Tibial nerve (tissue), 4 donors: Measurements from ENCODE around the gene MTRFR.

ENCODE experiments used
- EP300 ChIP-seq, 2 donors: sonication (generic); formaldehyde crosslinking; IDR thresholded peaks; one replicate each; pipeline ENCODE4 v1.6.1; 2017; ENCODE audit warnings: antibody characterized with exemption in 2 of 2, mild to moderate bottlenecking in 1 of 2
- POLR2A ChIP-seq, 2 donors: fragments of 450-650 bp; IDR thresholded peaks; one replicate each; pipeline ENCODE4 v1.6.1; 2017; ENCODE audit warnings: antibody characterized with exemption in 2 of 2, mild to moderate bottlenecking in 2 of 2, moderate library complexity in 2 of 2
- TF ChIP-seq, protein P1 (sequence below), 5 experiments: fragments of 200-600 bp in 3 of 5; fragments of 450-650 bp in 2 of 5; sonication (generic) in 3 of 5; IDR thresholded peaks; one replicate each; pipeline ENCODE4 v1.5.1; 2016 to 2019; ENCODE audit warnings: antibody characterized with exemption in 5 of 5, mild to moderate bottlenecking in 3 of 5, moderate library complexity in 2 of 5

DNA sequence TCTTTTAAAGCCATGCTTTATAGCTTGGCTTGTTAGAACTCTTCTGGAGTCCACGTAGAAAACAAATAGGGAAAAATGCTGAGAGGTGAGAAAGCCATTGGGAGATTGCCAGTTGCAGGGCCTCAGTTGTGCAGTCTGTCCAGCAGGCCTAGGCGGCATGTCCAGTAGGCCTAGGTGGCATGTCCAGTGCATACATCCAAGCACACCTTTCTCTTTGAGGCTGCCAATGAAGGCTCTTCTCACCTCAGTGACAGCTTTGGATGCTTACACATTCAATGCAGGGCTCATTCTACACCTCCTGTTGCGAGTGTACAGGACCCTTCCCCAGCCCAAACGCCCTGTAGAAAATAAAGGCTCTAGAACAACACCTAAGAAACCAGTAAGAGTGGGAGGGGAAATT lies 25.4 kb downstream of the MTRFR start:
- TF ChIP-seq, protein P1, sequence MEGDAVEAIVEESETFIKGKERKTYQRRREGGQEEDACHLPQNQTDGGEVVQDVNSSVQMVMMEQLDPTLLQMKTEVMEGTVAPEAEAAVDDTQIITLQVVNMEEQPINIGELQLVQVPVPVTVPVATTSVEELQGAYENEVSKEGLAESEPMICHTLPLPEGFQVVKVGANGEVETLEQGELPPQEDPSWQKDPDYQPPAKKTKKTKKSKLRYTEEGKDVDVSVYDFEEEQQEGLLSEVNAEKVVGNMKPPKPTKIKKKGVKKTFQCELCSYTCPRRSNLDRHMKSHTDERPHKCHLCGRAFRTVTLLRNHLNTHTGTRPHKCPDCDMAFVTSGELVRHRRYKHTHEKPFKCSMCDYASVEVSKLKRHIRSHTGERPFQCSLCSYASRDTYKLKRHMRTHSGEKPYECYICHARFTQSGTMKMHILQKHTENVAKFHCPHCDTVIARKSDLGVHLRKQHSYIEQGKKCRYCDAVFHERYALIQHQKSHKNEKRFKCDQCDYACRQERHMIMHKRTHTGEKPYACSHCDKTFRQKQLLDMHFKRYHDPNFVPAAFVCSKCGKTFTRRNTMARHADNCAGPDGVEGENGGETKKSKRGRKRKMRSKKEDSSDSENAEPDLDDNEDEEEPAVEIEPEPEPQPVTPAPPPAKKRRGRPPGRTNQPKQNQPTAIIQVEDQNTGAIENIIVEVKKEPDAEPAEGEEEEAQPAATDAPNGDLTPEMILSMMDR (IDR thresholded peaks at IDR 0.05): no peak
- TF ChIP-seq EP300 (IDR thresholded peaks at IDR 0.05) (no peak), POLR2A (IDR thresholded peaks at IDR 0.05) (no peak)
